SK-N-SH (cell line): ENCODE results near the gene UBD. TPM values are rescaled to one million over a fixed set of nuclear protein-coding genes. Genes with fewer than 3 reads are reported as not detected.
A peak's percentile ranks its signal among the peaks of the same experiment; 100 is the strongest.

Experiments
- CTCF ChIA-PET: fragments of 300-600, 350-600 bp; formaldehyde crosslinking; extraction: SDS; loops from one replicate; lab custom pipeline; 2021; lab: Yijun Ruan, JAX
- POLR2A ChIA-PET: fragments of 350-600 bp; sonication (Branson Sonifier 250); formaldehyde crosslinking; extraction: SDS; loops from one replicate; lab custom pipeline; 2020; ENCODE audit warnings: antibody characterized with exemption, inconsistent platforms; lab: Yijun Ruan, JAX
- DNase-seq: peaks from one replicate; pipeline ENCODE4 v3.0.0; 2012
- H2AFZ ChIP-seq: fragments of 200-600 bp; sonication (generic); 2 replicates; pipeline ENCODE4 v1.8.1; 2016; ENCODE audit warnings: antibody characterized with exemption, mild to moderate bottlenecking, low read depth
- H3F3A ChIP-seq: fragments of 200-600 bp; sonication (generic); replicated peaks from 2 replicates; pipeline ENCODE3; 2016; ENCODE audit warnings: antibody characterized with exemption, mild to moderate bottlenecking; ENCODE audit not compliant: insufficient read depth
- H3K27ac ChIP-seq, 2 experiments: fragments of 200-500 bp in 1 of 2; fragments of 200-600 bp in 1 of 2; sonication (Bioruptor generic) in 1 of 2; sonication (generic), shearing (Covaris generic) in 1 of 2; 2 replicates each; pipeline versions ENCODE4 v1.5.1 to v1.6.1; 2014 to 2016; ENCODE audit warnings: low read depth in 2 of 2, inconsistent platforms in 1 of 2, low read length in 1 of 2, mild to moderate bottlenecking in 1 of 2, mixed read lengths in 1 of 2
- H3K27me3 ChIP-seq: fragments of 200-600 bp; sonication (generic), shearing (Covaris generic); 2 replicates; pipeline ENCODE4 v1.6.1; 2016; ENCODE audit warnings: mixed run types; ENCODE audit not compliant: insufficient read depth
- H3K36me3 ChIP-seq, 2 experiments: fragments of 200-500 bp in 1 of 2; fragments of 200-600 bp in 1 of 2; sonication (Bioruptor generic) in 1 of 2; sonication (generic) in 1 of 2; replicated peaks in 1 of 2; 2 replicates each; pipeline versions ENCODE3 to v1.5.1; 2014 to 2016; ENCODE audit warnings: low read length in 1 of 2, mild to moderate bottlenecking in 1 of 2; ENCODE audit not compliant: insufficient read depth in 2 of 2, control insufficient read depth in 1 of 2
- H3K4me1 ChIP-seq, 2 experiments: fragments of 200-500 bp in 1 of 2; fragments of 200-600 bp in 1 of 2; sonication (Bioruptor generic) in 1 of 2; sonication (generic), shearing (Covaris generic) in 1 of 2; 2 replicates each; pipeline versions ENCODE4 v1.5.1 to v1.6.1; 2014 to 2016; ENCODE audit warnings: low read depth in 1 of 2, low read length in 1 of 2, mixed run types in 1 of 2; ENCODE audit not compliant: insufficient read depth in 2 of 2, control insufficient read depth in 1 of 2
- H3K4me2 ChIP-seq: fragments of 200-600 bp; sonication (generic), shearing (Covaris generic); 2 replicates; pipeline ENCODE4 v1.6.1; 2017; ENCODE audit warnings: mixed run types
- H3K4me3 ChIP-seq, 2 experiments: fragments of 200-500 bp in 1 of 2; fragments of 200-600 bp in 1 of 2; sonication (Bioruptor generic) in 1 of 2; sonication (generic), shearing (Covaris generic) in 1 of 2; 2 replicates each; pipeline versions ENCODE4 v1.5.1 to v1.8.1; 2014 to 2016; ENCODE audit warnings: low read depth in 2 of 2, inconsistent platforms in 1 of 2, low read length in 1 of 2, mild to moderate bottlenecking in 1 of 2, mixed read lengths in 1 of 2, moderate library complexity in 1 of 2
- H3K79me2 ChIP-seq: fragments of 200-600 bp; sonication (generic); 2 replicates; pipeline ENCODE4 v1.8.1; 2017; ENCODE audit warnings: mild to moderate bottlenecking; ENCODE audit not compliant: insufficient read depth
- H3K9ac ChIP-seq: fragments of 200-600 bp; sonication (generic); 2 replicates; pipeline ENCODE4 v1.6.1; 2017; ENCODE audit warnings: mixed run types
- H3K9me2 ChIP-seq: fragments of 200-600 bp; sonication (generic); 2 replicates; pipeline ENCODE4 v1.6.1; 2017; ENCODE audit warnings: mixed run types
- H3K9me3 ChIP-seq: fragments of 200-600 bp; sonication (generic); 2 replicates; pipeline ENCODE4 v1.6.1; 2017; ENCODE audit warnings: mixed run types, mild to moderate bottlenecking, moderate library complexity
- H4K20me1 ChIP-seq: fragments of 200-600 bp; sonication (generic); 2 replicates; pipeline ENCODE4 v1.6.1; 2017; ENCODE audit warnings: mild to moderate bottlenecking, mixed run types; ENCODE audit not compliant: insufficient read depth
- CHD2 ChIP-seq: fragments of 150-350 bp; IDR thresholded peaks from 2 replicates; pipeline ENCODE4 v1.6.1; 2018; ENCODE audit warnings: low read length; ENCODE audit not compliant: partially characterized antibody
- EP300 ChIP-seq, 2 experiments: IDR thresholded peaks; 2 replicates each; pipeline versions ENCODE4 v1.4.0 to v1.6.1; 2012; ENCODE audit warnings: borderline replicate concordance in 1 of 2, low read depth in 1 of 2, low read length in 1 of 2
- FOSL2 ChIP-seq: IDR thresholded peaks from 2 replicates; pipeline ENCODE4 v1.4.0; 2012; ENCODE audit warnings: low read depth, mild to moderate bottlenecking, moderate library complexity, borderline replicate concordance
- IRF3 ChIP-seq: fragments of 150-350 bp; IDR thresholded peaks from 2 replicates; pipeline ENCODE4 v1.6.1; 2016; ENCODE audit warnings: mild to moderate bottlenecking, low read depth, low read length
- JUND ChIP-seq: IDR thresholded peaks from 2 replicates; pipeline ENCODE4 v1.4.0; 2012
- MEF2A ChIP-seq: IDR thresholded peaks from 2 replicates; pipeline ENCODE4 v1.4.0; 2012; ENCODE audit warnings: low read depth, borderline replicate concordance
- MXI1 ChIP-seq: IDR thresholded peaks from 2 replicates; pipeline ENCODE4 v1.6.1; 2012; ENCODE audit warnings: mild to moderate bottlenecking, low read depth, low read length, improper control_type of control experiment
- PBX3 ChIP-seq: IDR thresholded peaks from 2 replicates; pipeline ENCODE4; 2012
- REST ChIP-seq: IDR thresholded peaks from 2 replicates; pipeline ENCODE4 v1.6.1; 2012; ENCODE audit warnings: mild to moderate bottlenecking, low read depth, low read length, moderate library complexity
- SIN3A ChIP-seq: IDR thresholded peaks from 2 replicates; pipeline ENCODE4 v1.6.1; 2012; ENCODE audit warnings: low read depth, mild to moderate bottlenecking, low read length, moderate library complexity, borderline replicate concordance
- TCF12 ChIP-seq: IDR thresholded peaks from 2 replicates; pipeline ENCODE4 v1.4.0; 2012
- YY1 ChIP-seq: IDR thresholded peaks from 2 replicates; pipeline ENCODE4 v1.4.0; 2012; ENCODE audit warnings: low read depth, mild to moderate bottlenecking
- WGBS: methylation state at CpG from one replicate; pipeline ENCODE4 v1.1.6; 2017; ENCODE audit warnings: low lambda C conversion rate; 5-methylcytosine and 5-hydroxymethylcytosine counted together
- polyA plus RNA-seq, 3 experiments: library from polyadenylated mRNA; depleted of rRNA; stranded (reverse); fragments of >200 nt; gene quantifications; 2 replicates each; pipeline ENCODE4 v1.2.3, GENCODE V29; 2012

UBD gene
- polyA plus RNA-seq, 1 of the 3 experiments (the other 2 are of a cell fraction), result not detected

GRCh38 chr6:29608131-29608530 is 48.6 kb upstream of the UBD start:
- H3K4me2 ChIP-seq, result no peak overlapping the region
- peaks cover 26 to 61% of the 10 kb centered on the region in 2 experiments for H3K36me3 ChIP-seq
- no peaks in the 10 kb centered on the region for H3K27me3 ChIP-seq
- DNase-seq, result no peak
- TF ChIP-seq FOSL2 (no peak), YY1 (no peak), MEF2A (no peak), TCF12 (no peak), JUND (no peak), EP300 (IDR thresholded peaks at IDR 0.05; ENCODE audit: borderline replicate concordance in 1 of 2, low read depth in 1 of 2, low read length in 1 of 2) (no peak), REST (no peak), SIN3A (no peak), PBX3 (no peak), CHD2 (no peak), IRF3 (no peak)
- H3K79me2 ChIP-seq, result no peaks in the 10 kb centered on the region
- H2AFZ ChIP-seq, result no peak overlapping the region
- H3F3A ChIP-seq, result no peaks in the 10 kb centered on the region
- no peaks in the 10 kb centered on the region for H4K20me1 ChIP-seq
- H3K4me1 ChIP-seq, result peaks cover 0 to 8% of the 10 kb centered on the region in 2 experiments; a peak in 1 of 4 replicates
- H3K9ac ChIP-seq, result no peak overlapping the region
- ChIA-PET CTCF (interaction anchor here (1.3 to 1.9 kb wide), 2 partner anchors 18 to 46 kb away, joined by 3 to 7 read pairs; no protein-coding TSS in a partner anchor), POLR2A (no interaction called here)
- no peak overlapping the region for H3K4me3 ChIP-seq
- H3K9me2 ChIP-seq, result no peaks in the 10 kb centered on the region
- no peaks in the 10 kb centered on the region for H3K9me3 ChIP-seq
- H3K27ac ChIP-seq, result no peak overlapping the region

GRCh38 chr6:29603930-29604329 is 44.4 kb upstream of the UBD start:
- 65% methylated on average over 2 of the region's 2 CpGs for WGBS
- Histone ChIP-seq H3K36me3 (peaks cover 10 to 40% of the 10 kb centered on the region in 2 experiments), H3F3A (no peaks in the 10 kb centered on the region), H3K9me3 (no peaks in the 10 kb centered on the region), H3K4me3 (no peak overlapping the region), H3K9ac (no peak overlapping the region), H3K9me2 (no peaks in the 10 kb centered on the region), H3K79me2 (no peaks in the 10 kb centered on the region), H3K4me1 (peaks cover 0 to 8% of the 10 kb centered on the region in 2 experiments; a peak in 1 of 4 replicates), H3K27me3 (no peaks in the 10 kb centered on the region), H2AFZ (no peak overlapping the region), H3K4me2 (no peak overlapping the region), H4K20me1 (no peaks in the 10 kb centered on the region), H3K27ac (no peak overlapping the region)
- POLR2A ChIA-PET, result interaction anchor here (1.6 kb wide), 1 partner anchor 29 kb away, joined by 5 read pairs; the partner anchor contains the start of gene GABBR1
- DNase-seq, result peak; percentile 62
- TF ChIP-seq FOSL2 (no peak), MXI1 (peak; percentile 33; the same call in 1 of the 2 replicates)
- CTCF ChIA-PET, result interaction anchor here (1.0 to 2.6 kb wide), 7 partner anchors 9 to 50 kb away, joined by 3 to 13 read pairs (median 6); no protein-coding TSS in a partner anchor
